PC-3 (cell line): ENCODE measurements around the gene USP40. TPM values are rescaled to one million over a fixed set of nuclear protein-coding genes. Genes with fewer than 3 reads are reported as not detected.

ENCODE experiments used
- ATAC-seq: fragments of 200-7000 bp; cut with Tn5 transposase; 2 replicates; pipeline ENCODE4 v1.9.1; 2020; ENCODE audit warnings: mild to moderate bottlenecking, moderate library complexity
- BruUV-seq: library from RNA; stranded (reverse); fragments of 400-500 nt; replicated peaks from 2 replicates; lab custom pipeline; 2021; lab: Mats Ljungman, UMichigan
- CTCF ChIA-PET: fragments of 300-600 bp; sonication (Branson Sonifier 250); formaldehyde crosslinking; loops from one replicate; lab custom pipeline; 2022; ENCODE audit warnings: antibody characterized with exemption; lab: Charles Lee
- POLR2A ChIA-PET: fragments of 300-600 bp; sonication (Branson Sonifier 250); formaldehyde crosslinking; loops from one replicate; lab custom pipeline; 2022; ENCODE audit warnings: antibody characterized with exemption; ENCODE audit not compliant: unreplicated experiment; lab: Charles Lee
- DNase-seq: peaks from one replicate; pipeline ENCODE4 v3.0.0-alpha.2; 2015
- H2AFZ ChIP-seq: fragments of 300-600 bp; sonication (generic); 2 replicates; pipeline ENCODE4 v1.6.0; 2016; ENCODE audit warnings: antibody characterized with exemption, low read length
- H3F3A ChIP-seq: fragments of 300-600 bp; sonication (generic); one replicate; pipeline ENCODE4 v1.6.0; 2017; ENCODE audit warnings: antibody characterized with exemption, low read length, control low read depth, mild to moderate bottlenecking; ENCODE audit not compliant: unreplicated experiment
- H3K27ac ChIP-seq: fragments of 300-600 bp; sonication (generic); 2 replicates; pipeline ENCODE4 v1.5.1; 2016; ENCODE audit warnings: mild to moderate bottlenecking, low read length
- H3K27me3 ChIP-seq: fragments of 300-600 bp; sonication (generic); 2 replicates; pipeline ENCODE4 v1.6.1; 2016; ENCODE audit warnings: low read length, mixed read lengths
- H3K36me3 ChIP-seq: fragments of 300-600 bp; sonication (generic); 2 replicates; pipeline ENCODE4 v1.6.1; 2016; ENCODE audit warnings: low read depth, mixed run types, low read length, mixed read lengths
- H3K4me1 ChIP-seq: fragments of 300-600 bp; sonication (generic); 2 replicates; pipeline ENCODE4 v1.5.1; 2016; ENCODE audit warnings: low read length; ENCODE audit not compliant: insufficient read depth
- H3K4me2 ChIP-seq: fragments of 300-600 bp; sonication (generic); 2 replicates; pipeline ENCODE4 v1.6.0; 2016; ENCODE audit warnings: low read length
- H3K4me3 ChIP-seq: fragments of 300-600 bp; sonication (generic); 2 replicates; pipeline ENCODE4 v1.5.1; 2016; ENCODE audit warnings: mild to moderate bottlenecking, low read length, mixed read lengths
- H3K79me2 ChIP-seq: fragments of 300-600 bp; sonication (generic); 2 replicates; pipeline ENCODE4 v1.6.1; 2017; ENCODE audit warnings: low read length, mixed read lengths
- H3K9ac ChIP-seq: fragments of 300-600 bp; sonication (generic); 2 replicates; pipeline ENCODE4 v1.6.0; 2016; ENCODE audit warnings: mild to moderate bottlenecking, low read length
- H3K9me2 ChIP-seq: fragments of 300-600 bp; sonication (generic); replicated peaks from 2 replicates; pipeline ENCODE4 v1.6.1; 2016; ENCODE audit warnings: mixed run types, low read length, mixed read lengths
- H3K9me3 ChIP-seq: fragments of 300-600 bp; sonication (generic); 2 replicates; pipeline ENCODE4 v1.6.1; 2016; ENCODE audit warnings: low read length, mixed read lengths
- H4K20me1 ChIP-seq: fragments of 300-600 bp; sonication (generic); 2 replicates; pipeline ENCODE4 v1.6.1; 2016; ENCODE audit warnings: low read length, mixed read lengths
- CTCF ChIP-seq: fragments of 300-600 bp; sonication (generic); conservative IDR thresholded peaks from 2 replicates; pipeline ENCODE4 v1.5.1; 2017; ENCODE audit warnings: antibody characterized with exemption, low read depth, mild to moderate bottlenecking, low read length
- EZH2 ChIP-seq: fragments of 300-600 bp; sonication (generic); IDR thresholded peaks from one replicate; pipeline ENCODE4 v1.6.1; 2017; ENCODE audit warnings: antibody characterized with exemption, mild to moderate bottlenecking, low read length; ENCODE audit not compliant: unreplicated experiment
- EZH2phosphoT487 ChIP-seq: fragments of 300-600 bp; sonication (generic); IDR thresholded peaks from 2 replicates; pipeline ENCODE4 v1.6.1; 2018; ENCODE audit warnings: mild to moderate bottlenecking, antibody characterized with exemption, low read length, borderline replicate concordance
- intact Hi-C: fragments of 100-400 bp; cut with micrococcal nuclease; formaldehyde crosslinking; loops from 2 replicates; pipeline ENCODE4 v1.9.0; 2023
- total RNA-seq: library from RNA; depleted of rRNA; stranded (reverse); fragments of >200 nt; gene quantifications from 2 replicates; pipeline ENCODE4 v1.2.3, GENCODE V29; 2014; rRNA removed

USP40 gene
- total RNA-seq, 1 experiment from 2014 or later: 32.1 TPM

GRCh38 chr2:233428008-233428407 lies 138.6 kb downstream of the USP40 start:
- ATAC-seq (no peak), DNase-seq (no peak)
- peaks cover 96% of the 10 kb centered on the region for H3K79me2 ChIP-seq
- no peaks in the 10 kb centered on the region for H3K27me3 ChIP-seq
- H3K27ac ChIP-seq: no peak overlapping the region; the same call in 1 of the 2 replicates
- no peak overlapping the region for H2AFZ ChIP-seq
- peaks cover 4% of the 10 kb centered on the region for H3F3A ChIP-seq
- no peaks in the 10 kb centered on the region; the same call in 1 of the 2 replicates for H3K9me3 ChIP-seq
- ChIA-PET CTCF (no interaction called here), POLR2A (no interaction called here)
- H3K36me3 ChIP-seq: peaks cover 39% of the 10 kb centered on the region
- no peak overlapping the region for H3K4me3 ChIP-seq
- H3K9ac ChIP-seq: no peak overlapping the region
- TF ChIP-seq CTCF: no peak
- no peak for TF ChIP-seq EZH2phosphoT487
- no peak for TF ChIP-seq EZH2
- BruUV-seq: no TSS peak
- no peaks in the 10 kb centered on the region for H4K20me1 ChIP-seq
- no peak overlapping the region for H3K4me2 ChIP-seq
- intact Hi-C loops: loop anchor here (10.0 kb wide), 1 partner anchor 133 kb away; no protein-coding TSS in a partner anchor
- H3K9me2 ChIP-seq: no peaks in the 10 kb centered on the region; the same call in 1 of the 2 replicates
- H3K4me1 ChIP-seq: peaks cover 73% of the 10 kb centered on the region

GRCh38 chr2:233426619-233427342 lies 139.8 kb downstream of the USP40 start:
- Histone ChIP-seq H3K36me3 (peaks cover 40% of the 10 kb centered on the region), H3K9me3 (no peaks in the 10 kb centered on the region; the same call in 1 of the 2 replicates), H3K79me2 (peaks cover 94% of the 10 kb centered on the region), H3K4me1 (peaks cover 85% of the 10 kb centered on the region), H3F3A (peaks cover 9% of the 10 kb centered on the region), H3K27me3 (no peaks in the 10 kb centered on the region), H3K9me2 (no peaks in the 10 kb centered on the region; the same call in 1 of the 2 replicates), H3K9ac (peak overlapping the region; percentile 30), H3K4me2 (peak overlapping the region; percentile 18; the same call in 1 of the 2 replicates), H3K27ac (peak overlapping the region; percentile 90), H2AFZ (no peak overlapping the region), H3K4me3 (peak overlapping the region; percentile 18; the same call in 1 of the 2 replicates), H4K20me1 (no peaks in the 10 kb centered on the region)
- ChIA-PET POLR2A (no interaction called here), CTCF (no interaction called here)
- DNase-seq (peak; percentile 90), ATAC-seq (no peak; the same call in 1 of the 2 replicates)
- TF ChIP-seq EZH2phosphoT487 (no peak), CTCF (no peak)
- intact Hi-C loops: loop anchor here (10.0 kb wide), 1 partner anchor 132 kb away; no protein-coding TSS in a partner anchor
- no TSS peak for BruUV-seq

Other genes starting within 250 kb of the USP40 start
- gene DGKD, start 212.3 kb downstream of the USP40 start, total RNA-seq: 23.3 and 36.2 TPM in 2 replicates
- gene UGT1A8, start 50.9 kb upstream of the USP40 start, total RNA-seq: 0.46 TPM in 1 of 2 replicates, not detected in the other
- gene UGT1A10, start 69.7 kb upstream of the USP40 start, total RNA-seq: 0.46 TPM in 1 of 2 replicates, not detected in the other
- gene UGT1A9, start 105.1 kb upstream of the USP40 start, total RNA-seq: not detected in 2 replicates
- gene UGT1A7, start 115.1 kb upstream of the USP40 start, total RNA-seq: not detected in 2 replicates
- gene UGT1A6, start 126.1 kb upstream of the USP40 start, total RNA-seq: 2.0 and 2.2 TPM in 2 replicates
- not detected in 2 replicates for gene UGT1A5, start 146.1 kb upstream of the USP40 start, total RNA-seq
- not detected in 2 replicates for gene UGT1A4, start 152.0 kb upstream of the USP40 start, total RNA-seq
- gene UGT1A3, start 162.3 kb upstream of the USP40 start, total RNA-seq: not detected in 2 replicates
- 0.33 TPM in 1 of 2 replicates, not detected in the other for gene UGT1A1, start 193.5 kb upstream of the USP40 start, total RNA-seq
- not detected in 2 replicates for gene MROH2A, start 211.5 kb upstream of the USP40 start, total RNA-seq